GM19467 (cell line): ENCODE results near the gene GNG4.
A peak's percentile ranks its signal among the peaks of the same experiment; 100 is the strongest.
"Not testable (repeated sequence)": the region's sequence is repeated elsewhere in the genome, so short reads cannot be mapped to it uniquely, and the experiment has no call there.

ENCODE experiments used
- ATAC-seq: cut with Tn5 transposase; IDR thresholded peaks from one replicate; pipeline ENCODE4 v1.9.1; 2021; ENCODE audit warnings: mild to moderate bottlenecking, moderate library complexity; ENCODE audit not compliant: unreplicated experiment

The GNG4 gene

GRCh38 chr1:235545292-235545930 is 104.2 kb downstream of the GNG4 start:
- no peak for ATAC-seq

- not testable (repeated sequence) for ATAC-seq
These were observed 106.7 kb downstream of the GNG4 start for GRCh38 chr1:235542845-235543244.

GRCh38 chr1:235533476-235534168 is 116.0 kb downstream of the GNG4 start:
- ATAC-seq = no peak

- no peak for ATAC-seq
These were observed 117.2 kb downstream of the GNG4 start for GRCh38 chr1:235532360-235532759.

GRCh38 chr1:235527196-235527814 is 122.3 kb downstream of the GNG4 start:
- ATAC-seq = no peak

GRCh38 chr1:235525314-235525713 is 124.3 kb downstream of the GNG4 start:
- no peak for ATAC-seq

GRCh38 chr1:235516862-235517446 is 132.6 kb downstream of the GNG4 start:
- no peak for ATAC-seq

GRCh38 chr1:235515844-235516512 is 133.6 kb downstream of the GNG4 start:
- no peak for ATAC-seq

GRCh38 chr1:235513495-235514366 is 135.9 kb downstream of the GNG4 start:
- no peak for ATAC-seq

- ATAC-seq = no peak
These were observed 137.9 kb downstream of the GNG4 start for GRCh38 chr1:235511470-235512240.

- no peak for ATAC-seq
These were observed 138.8 kb downstream of the GNG4 start for GRCh38 chr1:235510823-235511222.

- no peak for ATAC-seq
These were observed 142.0 kb downstream of the GNG4 start for GRCh38 chr1:235507623-235508022.

GRCh38 chr1:235504494-235505222 is 144.9 kb downstream of the GNG4 start:
- peak; percentile 74 for ATAC-seq

GRCh38 chr1:235504122-235504493 is 145.5 kb downstream of the GNG4 start, which contains the start of gene B3GALNT2:
Gene B3GALNT2, minus strand, starts transcription at chr1:235504452. Its CDS starts 200 bp downstream, at chr1:235504252.
- peak; percentile 43 for ATAC-seq

- peak; percentile 13 for ATAC-seq
These were observed 146.0 kb downstream of the GNG4 start for GRCh38 chr1:235503403-235504121.

- no peak for ATAC-seq
These were observed 146.8 kb downstream of the GNG4 start for GRCh38 chr1:235502601-235503402.

GRCh38 chr1:235500971-235501540 is 148.5 kb downstream of the GNG4 start:
- ATAC-seq = no peak
